Neutrophil (primary cell): Measurements from ENCODE around the gene RSBN1L.
"Not testable (repeated sequence)": the region's sequence is repeated elsewhere in the genome, so short reads cannot be mapped to it uniquely, and the experiment has no call there.

ENCODE experiments used
- H3K27ac ChIP-seq: fragments of 200-600 bp; sonication (generic); 2 replicates; pipeline ENCODE4 v1.5.1; 2016; ENCODE audit warnings: mild to moderate bottlenecking, moderate library complexity
- H3K27me3 ChIP-seq: fragments of 200-600 bp; sonication (generic); 2 replicates; pipeline ENCODE4 v1.6.0; 2016; ENCODE audit warnings: mild to moderate bottlenecking
- H3K36me3 ChIP-seq: fragments of 200-600 bp; sonication (generic); 2 replicates; pipeline ENCODE4 v1.5.1; 2017
- H3K4me1 ChIP-seq, 2 experiments: fragments of 200-600 bp in 1 of 2; sonication (generic) in 1 of 2; 1 replicate in 1 of 2; 2 replicates in 1 of 2; pipeline versions ENCODE4 v1.5.1 to v1.6.1; 2013 to 2016; ENCODE audit warnings: low read depth in 1 of 2, low read length in 1 of 2, mild to moderate bottlenecking in 1 of 2, moderate library complexity in 1 of 2; ENCODE audit not compliant: control insufficient read depth in 1 of 2, insufficient read depth in 1 of 2
- H3K4me3 ChIP-seq, 2 experiments: fragments of 200-600 bp in 1 of 2; sonication (generic) in 1 of 2; 1 replicate in 1 of 2; 2 replicates in 1 of 2; pipeline ENCODE4 v1.5.1; 2013 to 2016; ENCODE audit warnings: low read depth in 1 of 2, low read length in 1 of 2, mild to moderate bottlenecking in 1 of 2, moderate library complexity in 1 of 2
- H3K9me3 ChIP-seq: fragments of 200-600 bp; sonication (generic); 2 replicates; pipeline ENCODE4 v1.5.1; 2016
- CTCF ChIP-seq: fragments of 200-600 bp; sonication (generic); IDR thresholded peaks from 2 replicates; pipeline ENCODE4 v1.5.1; 2016; ENCODE audit warnings: antibody characterized with exemption

The RSBN1L gene

GRCh38 chr7:77696057-77696642, at the start of gene RSBN1L:
RSBN1L (plus strand) TSS chr7:77696459; CDS start chr7:77696470, 11 bp downstream.
- Histone ChIP-seq H3K4me1 (peaks cover 51 to 53% of the 10 kb centered on the region in 2 experiments), H3K27me3 (no peaks in the 10 kb centered on the region), H3K27ac (peak within 1 kb of the TSS; percentile 96), H3K36me3 (peaks cover 4% of the 10 kb centered on the region), H3K9me3 (no peaks in the 10 kb centered on the region), H3K4me3 (peak within 1 kb of the TSS; percentile 89 to 100)
- peak; percentile 93 for TF ChIP-seq CTCF

GRCh38 chr7:77648742-77649338, 47.4 kb upstream of the RSBN1L start:
- H3K27ac ChIP-seq = no peak overlapping the region
- peaks cover 40% of the 10 kb centered on the region for H3K36me3 ChIP-seq
- no peak overlapping the region for H3K4me3 ChIP-seq
- no peaks in the 10 kb centered on the region for H3K4me1 ChIP-seq
- no peaks in the 10 kb centered on the region for H3K9me3 ChIP-seq
- no peak for TF ChIP-seq CTCF
- no peaks in the 10 kb centered on the region for H3K27me3 ChIP-seq

GRCh38 chr7:77649716-77650349, 46.4 kb upstream of the RSBN1L start:
- peaks cover 36% of the 10 kb centered on the region for H3K36me3 ChIP-seq
- H3K9me3 ChIP-seq = no peaks in the 10 kb centered on the region
- TF ChIP-seq CTCF = no peak
- H3K27me3 ChIP-seq = no peaks in the 10 kb centered on the region
- no peak overlapping the region for H3K4me3 ChIP-seq
- H3K4me1 ChIP-seq = no peaks in the 10 kb centered on the region
- H3K27ac ChIP-seq = no peak overlapping the region

GRCh38 chr7:77651575-77652162, 44.6 kb upstream of the RSBN1L start:
- Histone ChIP-seq H3K4me3 (no peak overlapping the region), H3K36me3 (peaks cover 40% of the 10 kb centered on the region), H3K9me3 (no peaks in the 10 kb centered on the region), H3K4me1 (no peaks in the 10 kb centered on the region), H3K27me3 (no peaks in the 10 kb centered on the region), H3K27ac (no peak overlapping the region)
- peak; percentile 51 for TF ChIP-seq CTCF

GRCh38 chr7:77652826-77653225, 43.4 kb upstream of the RSBN1L start:
- peaks cover 35% of the 10 kb centered on the region for H3K36me3 ChIP-seq
- not testable (repeated sequence) for H3K27ac ChIP-seq, H3K27me3 ChIP-seq, H3K4me3 ChIP-seq, H3K4me1 ChIP-seq, H3K9me3 ChIP-seq

- no peaks in the 10 kb centered on the region for H3K9me3 ChIP-seq
- H3K27ac ChIP-seq = no peak overlapping the region
- H3K27me3 ChIP-seq = no peaks in the 10 kb centered on the region
- no peak for TF ChIP-seq CTCF
- peaks cover 10 to 13% of the 10 kb centered on the region in 2 experiments for H3K4me1 ChIP-seq
- peaks cover 35% of the 10 kb centered on the region for H3K36me3 ChIP-seq
- H3K4me3 ChIP-seq = no peak overlapping the region
These were observed 42.7 kb upstream of the RSBN1L start for GRCh38 chr7:77653572-77653971.
